K562 (cell line): Measurements from ENCODE around the gene UNC45B. TPM values are rescaled to one million over a fixed set of nuclear protein-coding genes. Genes with fewer than 3 reads are reported as not detected.

Experiments
- ATAC-seq: fragments of 200-7000 bp; cut with Tn5 transposase; 3 replicates; pipeline ENCODE4 v1.9.1; 2020; ENCODE audit warnings: moderate library complexity
- BruUV-seq: library from RNA; stranded (reverse); fragments of 400-500 nt; replicated peaks from 2 replicates; lab custom pipeline; 2021; lab: Mats Ljungman, UMichigan
- CTCF ChIA-PET: fragments of 300-600 bp; formaldehyde crosslinking; extraction: SDS; loops from one replicate; lab custom pipeline; 2021; ENCODE audit warnings: low intra/inter-chr PET ratio; lab: Yijun Ruan, JAX
- POLR2A ChIA-PET: fragments of 300-600, 350-650 bp; sonication (Branson Sonifier 250); formaldehyde crosslinking; extraction: SDS; loops from one replicate; lab custom pipeline; 2021; ENCODE audit warnings: antibody characterized with exemption, inconsistent platforms; lab: Yijun Ruan, JAX
- DNase-seq, 4 experiments: peaks; one replicate each; pipeline versions ENCODE4 v3.0.0 to v3.0.0-alpha.2; 2011 to 2018; ENCODE audit warnings: low spot score in 3 of 4, mixed read lengths in 3 of 4; ENCODE audit errors: extremely low read depth in 1 of 4
- FAIRE-seq: peaks from 2 replicates; lab custom pipeline; 2011; peaks lifted over from hg19 to GRCh38; lab: Jason Lieb, UNC
- H2AFZ ChIP-seq: 2 replicates; pipeline ENCODE4 v1.6.0; 2011; ENCODE audit warnings: low read depth, low read length, control low read depth, inconsistent platforms
- H3K27ac ChIP-seq: fragments of 200-600 bp; 3 replicates; pipeline ENCODE4 v1.8.0; 2011; ENCODE audit warnings: low read depth, mild to moderate bottlenecking, control low read depth, inconsistent platforms, low read length, moderate library complexity, mixed read lengths; ENCODE audit errors: extremely low read depth
- H3K27me3 ChIP-seq, 2 experiments: fragments of 300-600 bp in 1 of 2; 2 replicates in 1 of 2; 3 replicates in 1 of 2; pipeline versions ENCODE4 v1.6.0 to v1.8.0; 2011; ENCODE audit warnings: inconsistent platforms in 2 of 2, low read length in 2 of 2, mild to moderate bottlenecking in 1 of 2, mixed read lengths in 1 of 2, moderate library complexity in 1 of 2; ENCODE audit not compliant: control insufficient read depth in 2 of 2, insufficient read depth in 2 of 2
- H3K36me3 ChIP-seq: fragments of 300-600 bp; 3 replicates; pipeline ENCODE4 v1.8.0; 2011; ENCODE audit warnings: mild to moderate bottlenecking, low read length, inconsistent platforms; ENCODE audit not compliant: control insufficient read depth, insufficient read depth
- H3K4me1 ChIP-seq, 2 experiments: fragments of 200-600 bp in 1 of 2; replicated peaks in 1 of 2; 2 replicates in 1 of 2; 3 replicates in 1 of 2; pipeline versions ENCODE4 v1.5.1 to v1.8.0; 2011; ENCODE audit warnings: inconsistent platforms in 2 of 2, low read length in 2 of 2, mild to moderate bottlenecking in 1 of 2, mixed read lengths in 1 of 2, moderate library complexity in 1 of 2; ENCODE audit not compliant: control insufficient read depth in 2 of 2, insufficient read depth in 2 of 2
- H3K4me2 ChIP-seq: 2 replicates; pipeline ENCODE4 v1.6.1; 2011; ENCODE audit warnings: low read length, control low read depth, inconsistent platforms, mixed read lengths; ENCODE audit not compliant: insufficient read depth
- H3K4me3 ChIP-seq: fragments of 200-600 bp; sonication (generic), shearing (Covaris generic); 2 replicates; pipeline ENCODE4 v1.5.1; 2016; ENCODE audit warnings: control low read depth, inconsistent platforms
- H3K79me2 ChIP-seq: fragments of 200-600 bp; 3 replicates; pipeline ENCODE4 v1.8.0; 2011; ENCODE audit warnings: low read length, inconsistent platforms; ENCODE audit not compliant: control insufficient read depth, insufficient read depth
- H3K9ac ChIP-seq, 2 experiments: 2 replicates each; pipeline versions ENCODE4 v1.6.0 to v1.6.1; 2011; ENCODE audit warnings: low read depth in 2 of 2, low read length in 2 of 2, control low read depth in 1 of 2, inconsistent platforms in 1 of 2, mild to moderate bottlenecking in 1 of 2, mixed read lengths in 1 of 2; ENCODE audit not compliant: insufficient read depth in 1 of 2
- H3K9me1 ChIP-seq: one replicate; pipeline ENCODE4 v1.6.0; 2011; ENCODE audit warnings: inconsistent platforms, mild to moderate bottlenecking, low read length, moderate library complexity; ENCODE audit not compliant: control insufficient read depth, insufficient read depth
- H3K9me3 ChIP-seq: replicated peaks from 2 replicates; pipeline ENCODE4 v1.5.1; 2011; ENCODE audit warnings: low read depth, low read length, inconsistent platforms; ENCODE audit not compliant: control insufficient read depth, insufficient read depth
- H4K20me1 ChIP-seq: replicated peaks from 2 replicates; pipeline ENCODE4 v1.6.1; 2011; ENCODE audit warnings: low read length, inconsistent platforms, mixed read lengths; ENCODE audit not compliant: control insufficient read depth, insufficient read depth
- EP300 ChIP-seq: IDR thresholded peaks from 2 replicates; pipeline ENCODE4 v1.6.1; 2012; ENCODE audit warnings: low read length, improper control_type of control experiment
- ETV1 ChIP-seq: fragments of 450-650 bp; conservative IDR thresholded peaks from 2 replicates; pipeline ENCODE4 v1.6.1; 2016; ENCODE audit warnings: missing genetic modification characterization, control low read depth, low read depth, missing compliant biosample characterization
- GABPA ChIP-seq: fragments of 200-800 bp; sonication (Bioruptor generic); conservative IDR thresholded peaks from 2 replicates; pipeline ENCODE4 v1.6.1; 2016; ENCODE audit warnings: low read depth, missing genetic modification characterization, missing compliant biosample characterization
- MCM2 ChIP-seq: fragments of 450-650 bp; IDR thresholded peaks from 2 replicates; pipeline ENCODE4 v1.6.1; 2017; ENCODE audit warnings: low read depth, mild to moderate bottlenecking
- SMARCA4 ChIP-seq: fragments of 450-650 bp; IDR thresholded peaks from 2 replicates; pipeline ENCODE4 v1.6.1; 2016
- TOE1 ChIP-seq, 2 experiments: fragments of 450-650 bp in 1 of 2; sonication (generic) in 1 of 2; formaldehyde crosslinking in 1 of 2; IDR thresholded peaks; 2 replicates each; pipeline versions ENCODE4 v1.7.1 to v1.8.0; 2016 to 2022; ENCODE audit warnings: borderline replicate concordance in 2 of 2, mild to moderate bottlenecking in 2 of 2, antibody characterized with exemption in 1 of 2, inconsistent platforms in 1 of 2, low read depth in 1 of 2, missing genetic modification reagents in 1 of 2, moderate library complexity in 1 of 2
- WGBS: fragments of 100-300 bp; shearing (Covaris generic); methylation state at CpG from one replicate; pipeline ENCODE4 v1.1.6; 2016; ENCODE audit warnings: low coverage, mixed read lengths; ENCODE audit not compliant: insufficient coverage; ENCODE audit errors: missing lambda C conversion rate; 5-methylcytosine and 5-hydroxymethylcytosine counted together
- in situ Hi-C: fragments of 300-500 bp; cut with MboI; formaldehyde crosslinking; loops from 4 replicates; pipeline ENCODE4 v1.15.0; 2018; ENCODE audit warnings: inconsistent platforms, mixed read lengths
- intact Hi-C: fragments of 100-400 bp; cut with micrococcal nuclease; formaldehyde crosslinking; loops from 2 replicates; pipeline ENCODE4 v1.14.2; 2022
- polyA plus RNA-seq, 8 experiments: library from polyadenylated mRNA; depleted of rRNA in 4 of 8; stranded (reverse) in 5 of 8; unstranded in 3 of 8; fragments of >200 nt; fragmentation: Nextera tagmentation in 2 of 8; fragmentation: Illumina TruSeq in 1 of 8; extraction: Ambion mirVana in 2 of 8; extraction: Trizol in 1 of 8; gene quantifications; 2 replicates each; pipeline versions ENCODE4 v1.2.1 to v1.2.3, GENCODE V29; 2011 to 2014; ENCODE audit warnings: inconsistent platforms in 1 of 8, missing spikeins in 1 of 8
- total RNA-seq, 7 experiments: library from RNA; depleted of rRNA in 6 of 7; stranded (reverse); fragments of >200 nt in 6 of 7; fragmentation: Illumina TruSeq in 2 of 7; extraction: Trizol in 2 of 7; gene quantifications; 2 replicates each; pipeline versions ENCODE4 v1.2.1 to v1.2.3, GENCODE V29; 2011 to 2021; ENCODE audit warnings: low replicate concordance in 1 of 7

Gene UNC45B
- total and polyA plus RNA-seq, 9 of the 15 experiments (the other 6 are each of a cell fraction or from before 2014, with no cell fraction given): not detected

DNA sequence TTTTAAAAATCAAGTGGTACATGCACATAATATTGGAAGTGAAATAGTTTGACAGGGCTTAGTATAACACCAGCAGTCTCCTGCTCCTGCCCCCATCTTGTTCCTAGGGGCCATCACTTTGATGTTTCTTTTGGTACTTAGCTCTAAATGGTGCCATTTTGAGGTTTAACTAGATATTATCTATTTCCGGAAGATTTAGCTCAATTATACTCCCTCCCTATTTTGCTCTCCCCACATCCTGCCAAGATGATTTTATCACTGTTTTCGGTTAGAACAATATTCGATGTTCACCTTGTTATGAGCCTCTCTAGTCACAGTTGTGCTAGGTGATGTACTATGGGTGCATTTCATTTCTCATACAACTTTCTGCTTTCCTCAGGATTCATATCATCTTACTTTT is 66.6 kb downstream of the UNC45B start:
- POLR2A ChIA-PET: no interaction called here
- intact Hi-C loops (no loop called here), in situ Hi-C loops (no loop called here)
- no peak overlapping the region for H3K9ac ChIP-seq
- no peaks in the 10 kb centered on the region for H3K9me3 ChIP-seq
- DNase-seq: no peak
- H2AFZ ChIP-seq: no peak overlapping the region
- H3K9me1 ChIP-seq: no peaks in the 10 kb centered on the region
- no peak overlapping the region for H3K4me3 ChIP-seq
- no peaks in the 10 kb centered on the region for H3K79me2 ChIP-seq
- no peak overlapping the region for H3K27ac ChIP-seq
- no peak for FAIRE-seq
- 0% methylated on average over 3 of the region's 3 CpGs for WGBS
- H3K4me1 ChIP-seq: no peaks in the 10 kb centered on the region
- CTCF ChIA-PET: no interaction called here
- no TSS peak for BruUV-seq
- no peaks in the 10 kb centered on the region for H4K20me1 ChIP-seq
- H3K36me3 ChIP-seq: no peaks in the 10 kb centered on the region
- no peak for ATAC-seq
- no peak for TF ChIP-seq SMARCA4
- no peak for TF ChIP-seq MCM2
- peak; percentile 17; the same call in 1 of the 2 replicates for TF ChIP-seq EP300
- TF ChIP-seq GABPA (tag): 0 out of 2 replicates have a peak, but pooled peaks have one; percentile 28
- peak; percentile 74 for TF ChIP-seq ETV1 (tag)
- no peak overlapping the region for H3K4me2 ChIP-seq
- H3K27me3 ChIP-seq: peaks cover 5 to 14% of the 10 kb centered on the region in 2 experiments; a peak in 2 of 5 replicates

DNA sequence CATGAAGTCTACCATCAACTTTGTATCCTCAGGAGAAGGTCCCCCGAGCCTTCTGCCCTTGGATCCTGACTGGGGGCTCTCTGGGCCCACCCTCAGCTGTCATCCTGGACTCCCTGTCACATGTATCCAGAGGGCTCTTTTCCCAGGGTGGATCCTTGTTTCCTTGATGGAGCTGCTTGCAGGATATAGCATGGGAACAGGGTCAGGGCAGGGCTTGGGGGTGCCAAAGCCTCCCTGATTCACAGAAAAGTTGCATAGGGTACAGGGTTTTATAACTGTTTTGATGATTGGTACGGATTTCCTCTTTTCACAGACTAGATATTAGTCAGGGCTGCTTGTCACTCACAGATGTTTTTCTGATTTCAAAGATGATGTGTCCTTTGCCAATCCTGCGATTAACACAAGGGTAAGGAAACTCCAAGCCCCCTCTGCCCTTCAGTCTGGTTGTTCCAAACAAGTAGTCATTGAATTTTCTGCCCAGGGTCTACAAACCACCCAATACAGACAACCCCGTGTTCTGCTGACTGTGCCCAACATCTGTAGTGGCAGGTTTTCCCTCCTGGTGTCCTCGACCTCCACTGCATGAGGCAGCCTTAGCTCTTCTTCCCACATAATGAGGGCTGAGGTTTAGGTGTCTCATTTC is 67.1 kb downstream of the UNC45B start:
- Histone ChIP-seq H3K27me3 (peaks cover 5 to 14% of the 10 kb centered on the region in 2 experiments; a peak in 2 of 5 replicates), H3K4me3 (no peak overlapping the region), H3K4me1 (no peaks in the 10 kb centered on the region), H3K36me3 (no peaks in the 10 kb centered on the region), H3K79me2 (no peaks in the 10 kb centered on the region), H3K9me1 (no peaks in the 10 kb centered on the region), H3K27ac (no peak overlapping the region), H2AFZ (no peak overlapping the region), H3K4me2 (no peak overlapping the region), H4K20me1 (no peaks in the 10 kb centered on the region), H3K9me3 (no peaks in the 10 kb centered on the region), H3K9ac (no peak overlapping the region)
- intact Hi-C loops: no loop called here
- BruUV-seq: no TSS peak
- FAIRE-seq: no peak
- POLR2A ChIA-PET: no interaction called here
- 3% methylated on average over 5 of the region's 5 CpGs for WGBS
- CTCF ChIA-PET: no interaction called here
- ATAC-seq: no peak
- in situ Hi-C loops: no loop called here
- TF ChIP-seq TOE1 (IDR thresholded peaks at IDR 0.05; ENCODE audit: borderline replicate concordance) (no peak), TOE1 (CRISPR knock-in tag; IDR thresholded peaks at IDR 0.05; ENCODE audit: borderline replicate concordance, low read depth) (no peak)
- no peak for DNase-seq
